ENCODE measurements around the gene AQP12A.

Gene AQP12A

DNA sequence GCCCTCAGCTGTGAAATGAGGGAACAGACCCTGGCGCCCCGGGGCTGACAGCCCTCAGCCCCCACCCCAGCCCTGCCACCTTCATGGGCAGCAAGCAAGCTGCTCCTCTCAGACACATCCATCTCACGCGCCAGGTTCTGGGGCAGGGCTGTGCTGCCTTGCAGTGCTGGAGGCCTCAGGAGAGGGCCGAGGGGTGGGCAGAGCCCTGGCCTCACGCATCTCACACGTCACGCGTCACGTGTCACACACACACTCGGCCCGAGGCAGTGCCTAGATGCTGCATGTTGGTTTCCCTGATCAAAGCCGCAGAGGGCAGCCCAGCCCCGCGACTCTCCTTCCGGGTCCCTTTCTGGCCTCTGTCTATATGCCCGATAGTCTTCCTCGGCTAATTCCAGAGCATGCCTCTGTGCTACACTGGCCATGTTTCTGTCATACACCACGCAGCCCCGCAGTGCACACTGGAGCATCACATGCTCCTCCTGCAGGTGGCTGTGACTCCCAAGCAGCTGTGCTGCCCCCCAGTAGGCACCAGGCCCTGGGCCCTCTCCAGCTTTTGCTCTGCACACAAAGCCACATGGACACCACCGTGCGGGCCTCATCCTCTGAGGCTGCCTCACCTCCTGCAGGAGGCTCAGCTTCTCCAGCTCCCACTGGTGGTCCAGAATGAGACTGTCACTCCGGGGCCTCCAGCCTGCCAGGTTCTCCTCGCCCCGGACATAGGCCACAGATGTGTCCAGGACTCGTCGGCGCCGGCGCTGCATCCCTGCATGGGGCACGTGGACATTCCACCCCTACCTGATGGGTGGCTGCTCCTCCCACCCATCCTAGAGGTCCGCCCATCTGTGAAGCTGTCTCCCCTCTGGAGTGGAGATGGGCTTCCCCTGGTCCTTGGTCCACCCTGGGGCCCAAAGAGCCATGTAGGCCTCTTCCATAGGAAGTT, 31.4 kb downstream of the AQP12A start:
- no peak for DNase-seq (ENCODE audit: low read depth)

DNA sequence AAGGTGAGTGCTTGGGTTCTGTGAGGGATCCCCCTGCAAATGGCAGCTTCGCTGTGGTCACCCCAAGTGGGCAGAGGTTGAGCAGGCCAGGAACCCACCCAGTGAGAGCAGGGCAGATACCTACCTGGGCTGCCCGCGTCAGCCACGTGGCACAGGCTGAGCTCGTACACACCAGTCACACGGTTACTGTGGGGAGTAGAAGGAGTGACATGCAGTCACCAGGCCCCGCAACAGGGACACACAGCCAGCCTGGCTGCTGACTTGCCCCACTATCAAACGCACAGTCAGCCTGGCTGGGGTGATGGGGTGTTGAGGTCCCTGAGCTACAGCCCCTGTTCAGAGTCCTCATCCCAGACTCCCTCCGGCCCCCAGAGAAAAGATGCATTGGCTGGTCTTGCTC, 32.2 kb downstream of the AQP12A start:
- DNase-seq (ENCODE audit: low read depth), result no peak

DNA sequence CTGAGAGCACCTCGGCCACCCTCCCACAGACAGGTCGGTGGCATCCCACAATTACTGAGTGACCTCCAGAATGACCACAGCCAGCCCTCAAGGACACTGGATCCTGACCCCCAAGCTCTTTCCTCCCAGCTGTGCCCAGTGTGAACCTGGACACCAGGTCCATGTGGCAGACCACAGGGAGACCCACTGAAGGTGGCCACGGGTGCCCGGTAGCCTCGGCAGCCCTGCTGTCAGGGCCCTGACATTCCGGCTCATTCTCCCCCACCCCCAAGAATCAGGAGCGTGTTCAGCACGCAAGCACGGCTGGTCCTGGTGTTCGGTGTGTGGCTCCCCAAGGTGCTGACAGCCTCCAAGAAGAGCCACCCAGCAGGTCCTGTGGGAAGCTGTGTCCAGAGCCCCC, 32.8 kb downstream of the AQP12A start:
- no peak for DNase-seq (ENCODE audit: low read depth)

DNA sequence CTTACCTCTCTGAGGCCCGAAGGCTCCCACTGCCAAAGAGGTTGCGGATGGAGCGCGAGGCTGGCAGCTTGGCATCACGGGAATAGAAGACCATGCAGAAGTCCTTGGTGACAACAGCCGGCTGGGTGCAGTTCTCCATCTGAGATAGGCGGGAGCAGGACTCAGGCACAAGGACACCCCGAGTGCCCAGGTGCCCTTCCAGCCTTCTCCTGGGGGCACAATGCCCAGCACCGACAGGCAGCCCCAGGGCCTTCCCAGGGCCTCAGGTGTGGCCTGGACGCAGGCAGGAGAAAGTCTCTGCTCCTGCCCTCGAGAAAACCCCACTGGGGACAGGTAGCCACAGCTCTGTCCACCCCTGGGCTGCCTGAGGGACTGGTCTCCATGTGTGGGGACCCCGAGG, 33.6 kb downstream of the AQP12A start:
- DNase-seq (ENCODE audit: low read depth), result no peak

DNA sequence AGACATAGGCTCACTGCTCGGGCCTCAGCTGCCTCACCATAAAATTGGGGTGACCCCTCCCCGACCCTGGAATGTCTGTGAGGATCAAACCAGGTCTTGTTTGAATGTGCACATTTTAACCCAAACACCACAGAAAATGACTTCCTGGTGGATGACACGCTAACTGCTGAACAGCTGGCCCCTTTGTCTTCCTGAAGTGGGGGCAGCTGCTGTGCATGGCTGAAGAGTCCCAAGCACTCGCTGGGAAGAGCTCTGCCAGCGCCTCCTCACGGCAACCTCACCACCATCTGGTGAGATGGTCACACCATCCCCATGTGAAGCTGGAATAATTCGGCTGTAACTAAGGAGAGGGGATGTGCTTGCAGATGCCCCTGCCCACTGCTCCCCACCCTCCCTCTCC, 34.0 kb downstream of the AQP12A start:
- no peak for DNase-seq (ENCODE audit: low read depth)

DNA sequence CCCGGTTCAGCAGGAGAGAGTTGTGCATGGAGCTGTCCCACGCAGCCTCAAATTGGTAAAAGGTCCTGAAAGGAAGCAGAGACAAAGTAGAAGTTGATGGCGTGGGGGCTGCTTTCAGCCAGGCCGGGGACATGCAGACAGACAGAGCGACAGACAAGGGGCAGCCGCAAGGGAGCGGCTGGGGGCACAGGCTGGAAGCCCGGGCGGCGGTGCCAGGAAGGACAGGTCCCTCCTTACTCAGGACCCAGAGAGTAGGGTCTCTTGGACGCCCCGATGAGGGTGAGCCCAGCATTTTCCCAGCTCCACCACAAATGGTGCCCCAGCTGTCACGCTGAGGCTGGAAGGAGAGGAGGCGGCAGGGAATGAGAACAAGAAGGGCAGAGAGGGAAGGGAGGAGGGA, 35.2 kb downstream of the AQP12A start:
- no peak for DNase-seq (ENCODE audit: low read depth)

DNA sequence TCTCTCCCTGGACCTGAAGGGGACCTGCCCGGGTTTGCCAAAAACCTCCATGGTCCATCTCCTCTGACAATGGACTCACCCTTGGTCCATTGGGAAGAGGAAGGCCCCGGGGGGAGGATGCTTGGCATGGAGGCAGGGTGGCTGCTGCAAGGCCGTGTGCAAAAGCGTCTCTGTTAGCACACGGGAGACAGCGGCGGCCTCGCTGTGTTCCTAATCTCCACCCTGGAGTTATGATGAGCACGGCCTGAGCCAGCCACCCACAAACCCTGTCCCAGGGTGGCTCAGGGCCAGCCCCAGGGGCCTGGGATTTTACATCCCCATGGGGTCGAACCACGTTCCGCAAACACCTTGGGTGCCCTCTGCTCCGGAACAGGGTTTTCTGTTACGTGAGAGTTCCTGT, 35.8 kb downstream of the AQP12A start:
- DNase-seq (ENCODE audit: low read depth), result no peak

DNA sequence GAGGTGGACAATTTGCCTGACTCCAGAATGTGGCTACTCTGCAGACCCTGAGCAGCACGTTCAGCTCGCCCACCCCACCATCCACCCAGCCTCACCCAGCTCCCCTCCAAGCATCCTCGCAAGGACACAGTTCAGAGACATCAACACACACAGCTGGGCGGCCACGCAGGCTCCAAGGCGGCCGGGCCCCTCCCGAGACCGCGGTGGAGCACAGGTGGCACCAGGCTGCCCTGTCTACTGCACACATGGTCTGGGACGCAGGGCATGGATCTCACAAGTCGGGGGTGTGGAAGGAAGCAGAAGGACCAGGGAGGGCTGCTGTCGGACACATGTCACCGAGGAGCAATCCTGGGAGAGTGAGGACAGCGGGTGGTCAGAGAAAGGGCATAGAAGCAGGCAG, 36.2 kb downstream of the AQP12A start:
- DNase-seq (ENCODE audit: low read depth), result no peak

DNA sequence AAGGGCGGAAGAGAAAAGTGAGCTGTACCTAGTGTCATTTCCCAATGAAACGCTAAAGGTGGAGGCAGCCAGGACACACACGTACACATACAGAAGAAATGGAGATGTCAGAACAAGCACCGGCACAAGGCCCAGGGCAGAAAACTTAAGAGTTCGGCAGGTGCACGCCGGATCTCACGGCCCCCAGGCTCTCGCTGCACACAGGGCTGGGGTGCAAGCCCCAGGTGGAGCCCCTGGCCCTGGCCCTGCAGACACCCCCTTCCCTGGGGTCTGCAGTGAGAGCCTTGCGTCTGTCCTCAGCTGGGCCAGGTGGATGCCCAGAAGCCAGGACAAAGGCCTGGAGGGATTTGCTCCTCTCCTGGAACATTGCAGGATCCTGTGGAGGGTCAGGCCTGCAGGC, 36.7 kb downstream of the AQP12A start:
- DNase-seq (ENCODE audit: low read depth), result no peak

DNA sequence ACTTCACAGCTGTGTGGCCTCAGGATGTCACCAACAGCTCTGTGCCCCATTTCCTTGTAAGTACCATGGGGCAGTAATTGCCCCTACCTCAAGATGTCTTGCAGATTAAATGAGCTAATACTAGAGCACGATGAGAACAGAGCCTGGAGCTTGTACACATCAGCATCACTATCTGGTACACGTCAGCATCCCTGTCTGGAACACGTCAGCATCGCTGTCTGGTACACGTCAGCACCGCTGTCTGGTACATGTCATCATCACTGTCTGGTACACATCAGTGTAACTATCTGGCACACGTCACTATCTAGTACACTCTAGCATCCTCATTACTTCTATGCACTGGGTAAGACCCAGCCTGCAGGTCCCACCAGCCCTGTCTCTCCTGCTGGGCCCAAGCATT, 37.2 kb downstream of the AQP12A start:
- DNase-seq (ENCODE audit: low read depth), result no peak

DNA sequence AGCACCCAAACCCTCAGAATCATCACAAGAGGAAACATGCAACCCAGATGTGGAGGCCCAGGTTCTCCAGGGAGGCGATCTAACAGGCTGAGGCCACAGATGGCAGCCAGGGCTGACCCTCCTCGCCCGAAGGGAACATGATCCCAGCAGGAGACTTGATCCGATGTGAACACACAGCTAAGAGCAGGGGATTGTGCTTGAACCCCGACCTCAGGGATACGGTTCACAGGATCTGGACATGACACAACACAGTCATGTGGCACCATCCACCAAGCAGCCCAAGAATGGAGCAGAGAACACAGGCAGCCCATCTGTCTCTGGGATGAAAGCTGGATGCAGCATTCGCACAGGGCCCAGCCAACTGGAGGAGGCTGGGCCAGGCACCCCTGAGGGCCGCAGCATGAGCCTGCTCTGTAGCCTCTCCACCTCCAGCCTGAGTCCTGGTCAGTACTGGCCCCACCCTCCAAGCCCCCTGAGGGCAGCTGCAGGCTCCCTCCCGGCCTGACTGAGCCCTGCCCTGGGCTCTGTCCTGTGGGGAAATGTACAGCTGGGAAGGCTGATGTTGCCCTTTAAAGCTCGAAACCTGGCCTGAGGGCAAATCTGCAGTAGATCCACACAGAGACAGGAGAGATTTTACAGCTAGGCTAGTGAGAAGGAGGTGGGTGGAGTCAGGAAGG, 39.0 kb downstream of the AQP12A start:
- DNase-seq (ENCODE audit: low read depth), result no peak

DNA sequence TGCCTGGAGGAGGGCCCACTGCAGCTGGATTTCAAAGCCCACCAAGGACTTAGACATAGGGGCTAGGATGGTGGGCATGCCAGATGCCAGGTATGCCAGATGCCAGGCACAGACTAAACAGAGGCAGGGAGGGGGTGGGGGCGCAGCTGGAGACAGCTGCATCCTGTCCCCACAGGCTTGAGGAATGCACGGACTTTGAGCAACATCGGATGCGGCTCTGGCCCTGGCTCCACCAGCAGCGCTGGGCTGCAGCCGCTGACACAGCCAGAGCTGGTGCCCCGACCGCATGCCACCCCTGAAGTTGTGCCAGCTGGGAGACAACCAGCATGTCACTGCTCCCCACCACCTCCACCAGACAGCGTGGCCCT, 39.5 kb downstream of the AQP12A start:
- no peak for DNase-seq (ENCODE audit: low read depth)

DNA sequence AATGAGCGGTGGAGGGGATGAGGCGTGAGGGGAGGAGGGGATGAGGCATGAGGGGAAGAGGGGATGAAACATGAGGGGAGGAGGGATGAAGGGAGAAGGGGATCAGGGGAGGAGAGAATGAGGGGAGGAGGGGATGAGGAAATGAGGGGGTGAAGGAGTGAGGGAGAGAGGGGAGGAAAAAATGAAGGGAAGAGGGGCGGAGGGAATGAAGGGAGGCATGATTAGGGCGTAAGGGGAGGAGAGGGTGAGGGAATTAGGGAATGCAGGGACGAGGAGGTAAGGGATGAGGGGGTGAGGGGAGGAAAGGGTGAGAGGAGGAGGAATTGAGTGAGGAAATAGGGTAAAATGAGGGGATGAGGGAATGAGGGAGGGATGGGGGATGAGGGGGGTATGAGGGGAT, 40.5 kb downstream of the AQP12A start:
- DNase-seq (ENCODE audit: low read depth), result no peak

DNA sequence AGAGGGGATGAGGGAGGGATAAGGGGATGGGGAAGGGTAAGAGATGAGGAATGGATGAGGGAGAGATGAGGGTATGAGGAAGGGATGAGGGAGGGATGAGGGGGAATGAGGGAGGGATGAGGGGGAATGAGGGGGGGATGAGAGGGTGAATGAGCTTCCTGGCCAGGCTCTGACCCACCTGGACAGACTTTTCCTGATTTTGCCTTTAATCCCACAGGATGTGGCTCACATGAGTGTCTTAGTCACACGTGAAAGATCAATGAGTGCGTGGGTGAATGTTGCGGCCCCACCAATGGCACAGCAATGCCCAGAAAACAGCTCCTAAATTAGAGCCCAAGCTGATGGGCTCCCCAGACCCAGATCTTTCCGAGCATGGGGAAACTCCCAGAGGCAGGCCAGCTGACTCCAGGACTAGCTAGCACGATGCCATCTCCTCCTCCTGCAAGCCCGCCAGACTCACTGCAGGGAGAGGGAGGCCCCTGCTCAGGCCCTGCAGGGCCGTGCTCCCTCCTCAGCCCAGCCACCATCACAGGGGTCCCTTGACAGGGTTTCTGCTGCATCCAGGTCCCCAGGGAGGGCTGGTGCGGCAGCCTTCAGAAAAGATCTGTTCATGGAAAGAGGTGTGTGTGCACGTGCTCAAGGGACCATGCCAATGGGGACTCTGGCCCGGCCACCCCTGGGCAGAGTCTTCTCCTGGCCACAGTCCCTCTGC, 41.4 kb downstream of the AQP12A start:
- DNase-seq (ENCODE audit: low read depth), result no peak

DNA sequence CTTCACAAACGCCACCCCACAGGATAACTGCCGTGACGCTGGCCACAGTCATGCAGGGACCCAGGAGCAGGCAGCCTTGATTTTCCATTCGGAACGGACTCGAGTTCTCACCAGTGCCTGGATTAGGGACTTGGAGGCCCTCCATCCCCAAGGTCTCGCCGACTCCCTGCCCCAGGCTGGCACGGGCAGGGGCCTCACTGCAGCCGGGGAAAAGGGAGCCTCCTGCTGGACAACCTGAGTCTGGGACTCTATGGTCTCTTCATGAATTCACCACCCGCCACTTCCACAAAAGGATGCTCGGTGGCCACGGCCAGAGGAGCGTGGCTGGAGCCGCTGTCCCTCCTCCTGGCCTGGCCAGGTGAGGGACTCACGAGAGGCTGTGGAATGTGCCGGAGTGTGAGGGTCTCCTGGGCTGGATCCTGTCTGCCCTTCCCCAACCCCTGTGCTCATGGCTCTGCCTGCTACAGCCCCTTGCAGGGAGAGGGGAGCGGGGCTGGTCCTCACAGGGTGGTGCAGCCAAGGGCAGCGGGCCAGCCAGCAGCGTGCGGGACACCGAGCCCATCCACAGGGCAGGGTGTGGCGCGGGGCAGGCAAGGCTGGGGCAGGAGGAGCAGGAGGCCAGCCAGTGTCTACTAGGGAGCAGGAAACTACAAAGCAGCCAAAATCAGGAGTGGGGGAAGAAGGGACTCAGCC, 42.3 kb downstream of the AQP12A start:
- DNase-seq (ENCODE audit: low read depth), result no peak

DNA sequence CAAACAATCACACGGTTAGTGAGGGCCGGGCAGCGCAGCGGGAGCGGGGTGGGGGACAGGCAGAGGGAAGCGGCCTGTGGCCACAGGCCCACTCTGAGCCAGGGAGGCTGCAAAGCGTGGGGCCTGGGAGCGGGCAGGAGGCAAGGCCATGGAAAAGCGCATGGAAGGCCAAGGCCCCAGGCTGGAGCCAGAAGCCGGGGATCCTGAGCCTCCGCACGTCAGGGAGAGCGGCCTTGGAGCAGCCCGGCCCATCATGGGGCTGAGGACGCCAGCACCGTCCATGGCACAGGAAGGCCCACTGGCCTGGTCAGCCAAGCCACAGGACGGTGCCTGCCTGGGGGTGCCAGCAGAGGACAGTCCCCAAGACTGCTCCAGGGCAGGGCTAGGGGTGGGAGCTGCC, 43.1 kb downstream of the AQP12A start:
- no peak for DNase-seq (ENCODE audit: low read depth)

DNA sequence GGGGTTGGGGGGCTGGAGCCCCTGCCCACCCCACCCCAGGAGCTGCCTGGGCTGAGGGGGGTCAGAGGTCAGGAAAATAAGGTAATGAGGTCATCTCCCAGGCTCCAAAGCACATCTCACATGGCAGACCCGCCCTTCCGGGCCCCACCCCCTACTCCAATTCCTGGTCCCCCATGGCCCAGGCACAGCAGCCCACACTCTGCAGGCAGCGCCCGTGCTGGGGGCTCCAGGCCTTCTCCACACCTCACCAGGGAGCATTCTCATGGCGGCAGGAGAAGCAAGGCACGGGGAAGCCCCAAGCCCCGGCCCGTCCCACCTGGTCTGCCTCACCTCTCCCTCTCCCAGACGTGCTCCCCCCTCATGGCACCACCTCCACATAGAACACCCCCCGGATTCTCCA, 43.8 kb downstream of the AQP12A start:
- DNase-seq (ENCODE audit: low read depth), result no peak

DNA sequence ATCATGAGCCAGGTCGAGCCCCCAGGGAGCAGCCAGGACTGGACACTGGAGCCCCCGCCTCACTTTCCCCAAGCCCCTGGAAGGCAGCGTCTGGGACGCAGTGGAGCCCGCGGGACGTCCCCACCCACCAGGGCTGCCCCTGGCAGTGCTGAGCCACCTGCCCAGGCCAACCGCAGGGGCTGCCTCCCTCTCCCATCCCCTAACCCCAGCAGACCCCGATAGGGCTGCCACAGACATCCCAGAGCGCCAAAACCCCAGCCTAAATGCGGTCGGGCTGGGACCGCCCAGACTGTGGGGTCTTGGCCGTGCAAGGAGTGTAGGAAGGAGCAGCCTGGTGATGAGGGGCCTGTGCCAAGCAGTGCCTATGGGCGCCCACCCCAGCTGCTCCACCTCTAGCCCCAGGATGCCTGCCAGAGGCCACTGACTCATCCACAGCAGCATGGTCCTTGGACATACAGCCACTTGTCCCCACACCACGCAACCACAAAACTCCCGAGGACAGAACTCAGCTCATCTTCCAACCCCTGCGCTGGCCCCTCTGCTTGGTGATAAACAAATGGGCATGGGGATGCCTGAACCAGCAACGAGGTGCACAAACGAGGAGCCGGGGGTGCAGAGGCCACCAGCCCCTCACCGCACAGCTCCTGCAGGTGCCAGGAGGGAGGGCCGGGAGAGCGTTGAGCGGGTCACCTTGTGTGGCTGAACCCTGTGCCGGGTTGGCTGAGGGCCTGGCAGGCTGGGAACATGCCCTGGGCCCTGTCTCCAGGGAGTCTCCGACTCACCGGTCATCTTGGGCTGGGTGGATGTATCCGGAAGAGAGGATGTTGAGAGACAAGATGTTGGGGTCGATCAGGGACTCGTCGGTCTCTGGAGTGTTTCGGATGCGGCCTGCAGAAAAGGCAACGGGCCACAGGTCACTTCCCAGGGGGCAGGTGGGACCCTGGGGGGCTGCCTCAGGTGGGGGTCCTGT, 44.9 kb downstream of the AQP12A start:
- no peak for DNase-seq (ENCODE audit: low read depth)

DNA sequence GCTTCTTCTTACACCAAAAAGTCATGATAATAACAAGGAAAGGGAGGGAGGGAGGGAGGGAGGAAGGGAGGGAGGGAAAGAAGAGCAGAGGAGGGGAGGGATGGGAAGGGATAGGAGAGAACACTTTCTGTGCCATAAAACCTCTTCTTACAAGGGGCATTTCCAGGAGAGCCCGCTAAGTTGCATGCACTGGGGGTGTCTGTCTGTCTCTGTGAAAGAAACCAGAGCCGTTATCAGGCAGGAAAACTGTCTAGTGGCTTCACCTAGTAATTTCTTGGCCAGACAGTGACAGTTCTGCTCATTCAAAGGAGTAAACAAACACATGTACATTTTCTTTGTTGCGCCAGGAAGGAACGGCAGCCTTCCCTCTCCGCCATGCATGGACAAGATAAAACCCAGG, 45.8 kb downstream of the AQP12A start:
- DNase-seq (ENCODE audit: low read depth), result no peak

DNA sequence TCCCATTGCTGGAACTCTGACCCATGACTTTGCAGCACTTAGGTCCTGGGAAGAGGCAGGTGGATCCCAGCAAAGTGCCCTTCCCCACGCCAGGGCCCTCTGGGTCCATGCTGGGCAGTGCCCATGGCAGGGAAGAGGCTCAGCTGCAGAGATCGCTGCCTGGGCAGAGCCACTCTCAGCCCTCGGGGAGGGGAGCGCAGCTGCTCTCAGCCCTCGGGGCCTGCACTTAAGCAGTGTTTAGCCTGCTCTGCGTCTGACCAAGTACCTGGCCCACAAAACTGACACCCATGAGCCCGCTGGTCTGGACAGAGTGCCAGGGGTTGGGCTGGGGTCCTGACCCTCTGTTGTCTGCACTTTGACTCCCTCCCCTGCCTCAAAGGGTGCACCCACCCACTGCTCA, 46.3 kb downstream of the AQP12A start:
- DNase-seq (ENCODE audit: low read depth), result no peak

DNA sequence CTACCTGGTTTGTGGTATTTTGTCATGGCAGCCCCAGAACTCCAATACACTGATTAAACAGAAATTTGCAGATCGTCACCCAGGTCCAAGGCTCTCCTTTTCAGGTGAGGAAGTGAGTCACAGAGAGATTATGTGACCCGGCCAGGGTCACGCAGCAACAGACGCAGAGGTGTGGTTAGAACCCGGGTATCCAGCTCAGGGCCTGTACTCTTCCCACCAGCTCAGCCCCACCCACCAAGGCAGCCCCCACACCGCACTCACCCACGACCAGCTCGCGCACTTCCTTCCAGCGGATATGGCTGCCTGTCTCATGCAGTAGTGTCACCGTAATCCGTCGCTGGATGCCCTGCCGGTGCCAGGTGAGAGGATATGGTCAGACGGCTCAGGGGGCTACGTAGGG, 48.1 kb downstream of the AQP12A start:
- DNase-seq (ENCODE audit: low read depth), result no peak

Measured in fibroblast of gingiva (primary cell).